HL-60/S4 (cell line): Measurements from ENCODE around the gene PAQR4.

Experiments used
- in situ Hi-C: fragments of 300-500 bp; cut with MboI; formaldehyde crosslinking; loops from 2 replicates; pipeline ENCODE4 v1.14.3; 2022; ENCODE audit warnings: low sequenced_read_pairs

PAQR4 gene

GRCh38 chr16:3003582-3004270, 34.6 kb downstream of the PAQR4 start:
- in situ Hi-C loops: no loop called here

GRCh38 chr16:3004319-3004718, 35.2 kb downstream of the PAQR4 start:
- in situ Hi-C loops: no loop called here

GRCh38 chr16:3004781-3005284, 35.7 kb downstream of the PAQR4 start:
- in situ Hi-C loops: no loop called here

- in situ Hi-C loops: no loop called here
These were observed 38.2 kb downstream of the PAQR4 start for GRCh38 chr16:3007059-3007956.

- in situ Hi-C loops: no loop called here
These were observed 39.0 kb downstream of the PAQR4 start for GRCh38 chr16:3007957-3008689.

- in situ Hi-C loops: no loop called here
These were observed 39.5 kb downstream of the PAQR4 start for GRCh38 chr16:3008690-3009037.

- in situ Hi-C loops: no loop called here
These were observed 40.6 kb downstream of the PAQR4 start for GRCh38 chr16:3009568-3010390.

GRCh38 chr16:3010510-3010909, 41.4 kb downstream of the PAQR4 start:
- in situ Hi-C loops: no loop called here

- in situ Hi-C loops: no loop called here
These were observed 43.1 kb downstream of the PAQR4 start for GRCh38 chr16:3012246-3012645.

- in situ Hi-C loops: no loop called here
These were observed 43.8 kb downstream of the PAQR4 start, which contains the start of gene CLDN9 for GRCh38 chr16:3012828-3013420. CLDN9 (plus strand) TSS chr16:3012923; CDS start chr16:3013363, 440 bp downstream.

- in situ Hi-C loops: no loop called here
These were observed 44.4 kb downstream of the PAQR4 start for GRCh38 chr16:3013491-3013951.

- in situ Hi-C loops: no loop called here
These were observed 45.0 kb downstream of the PAQR4 start for GRCh38 chr16:3013998-3014690.

- in situ Hi-C loops: no loop called here
These were observed 45.8 kb downstream of the PAQR4 start for GRCh38 chr16:3014971-3015370.

- in situ Hi-C loops: no loop called here
These were observed 46.8 kb downstream of the PAQR4 start for GRCh38 chr16:3015865-3016521.

- in situ Hi-C loops: no loop called here
These were observed 48.2 kb downstream of the PAQR4 start for GRCh38 chr16:3017344-3017743.

GRCh38 chr16:3017794-3018506, 48.8 kb downstream of the PAQR4 start, which contains the start of gene CLDN6:
CLDN6 (minus strand) TSS chr16:3018183; CDS start chr16:3016021, 2,162 bp downstream.
- in situ Hi-C loops: no loop called here

GRCh38 chr16:3019594-3020246, 50.6 kb downstream of the PAQR4 start:
- in situ Hi-C loops: no loop called here

- in situ Hi-C loops: no loop called here
These were observed 51.1 kb downstream of the PAQR4 start, which contains the start of gene TNFRSF12A for GRCh38 chr16:3020247-3020603. TNFRSF12A (plus strand) TSS chr16:3020368; CDS start chr16:3020398, 30 bp downstream.
